HEK293 (cell line): ENCODE data around the gene SLC17A3.

Experiments used
- CTCF ChIP-seq: fragments of 450-650 bp; formaldehyde crosslinking; IDR thresholded peaks from 2 replicates; pipeline ENCODE4 v1.5.1; 2016; ENCODE audit warnings: missing biosample characterization, missing genetic modification characterization
- KLF16 ChIP-seq: fragments of 450-650 bp; formaldehyde crosslinking; IDR thresholded peaks from 2 replicates; pipeline ENCODE4 v1.5.1; 2017; ENCODE audit warnings: missing biosample characterization, missing genetic modification characterization
- ZNF10 ChIP-seq: fragments of 450-650 bp; formaldehyde crosslinking; IDR thresholded peaks from 2 replicates; pipeline ENCODE4 v1.5.1; 2017; ENCODE audit warnings: missing biosample characterization, missing genetic modification characterization
- ZNF24 ChIP-seq: fragments of 450-650 bp; formaldehyde crosslinking; IDR thresholded peaks from 2 replicates; pipeline ENCODE4 v1.5.1; 2016; ENCODE audit warnings: missing biosample characterization, missing genetic modification characterization
- ZNF530 ChIP-seq: fragments of 450-650 bp; formaldehyde crosslinking; IDR thresholded peaks from 2 replicates; pipeline ENCODE4 v1.5.1; 2016; ENCODE audit warnings: low read depth, missing biosample characterization, missing genetic modification characterization
- ZNF776 ChIP-seq: fragments of 450-650 bp; formaldehyde crosslinking; IDR thresholded peaks from 2 replicates; pipeline ENCODE4 v1.5.0; 2017; ENCODE audit warnings: missing biosample characterization, missing genetic modification characterization, borderline replicate concordance
- TF ChIP-seq, protein P1 (sequence below): fragments of 450-650 bp; formaldehyde crosslinking; IDR thresholded peaks from 2 replicates; pipeline ENCODE4 v1.5.1; 2016; ENCODE audit warnings: missing biosample characterization, missing genetic modification characterization
- TF ChIP-seq, protein P2 (sequence below): fragments of 450-650 bp; IDR thresholded peaks from 2 replicates; pipeline ENCODE4 v1.5.1; 2018; ENCODE audit warnings: missing biosample characterization, mild to moderate bottlenecking, missing genetic modification characterization

DNA sequence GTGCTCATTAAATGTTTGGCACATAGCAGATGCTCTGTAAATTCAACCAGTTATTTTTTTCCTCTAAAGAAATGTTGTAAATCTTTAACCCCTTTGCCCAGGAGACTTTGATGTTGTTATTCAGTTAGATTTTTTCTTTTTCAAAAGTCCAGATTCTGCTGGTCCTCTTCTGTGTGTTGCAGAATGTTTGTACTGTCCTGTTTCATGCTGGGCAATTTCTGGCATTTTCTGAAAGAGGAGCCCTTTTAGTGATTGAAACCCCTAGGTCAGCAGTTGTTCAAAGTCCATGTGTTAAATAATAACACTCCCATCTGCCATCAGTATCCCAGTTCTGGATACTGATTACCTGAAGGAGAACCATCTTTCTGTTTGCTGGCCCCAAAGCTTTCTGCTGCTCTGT, 40.9 kb downstream of the SLC17A3 start:
- no peak for TF ChIP-seq CTCF (tag by site-specific recombination)
- no peak for TF ChIP-seq ZNF530 (tag by site-specific recombination)
- no peak for TF ChIP-seq KLF16 (tag by site-specific recombination)
- no peak for TF ChIP-seq ZNF24 (tag by site-specific recombination)
- no peak for TF ChIP-seq ZNF776 (tag by site-specific recombination)
- TF ChIP-seq ZNF10 (tag by site-specific recombination) = no peak
- TF ChIP-seq, protein P1, sequence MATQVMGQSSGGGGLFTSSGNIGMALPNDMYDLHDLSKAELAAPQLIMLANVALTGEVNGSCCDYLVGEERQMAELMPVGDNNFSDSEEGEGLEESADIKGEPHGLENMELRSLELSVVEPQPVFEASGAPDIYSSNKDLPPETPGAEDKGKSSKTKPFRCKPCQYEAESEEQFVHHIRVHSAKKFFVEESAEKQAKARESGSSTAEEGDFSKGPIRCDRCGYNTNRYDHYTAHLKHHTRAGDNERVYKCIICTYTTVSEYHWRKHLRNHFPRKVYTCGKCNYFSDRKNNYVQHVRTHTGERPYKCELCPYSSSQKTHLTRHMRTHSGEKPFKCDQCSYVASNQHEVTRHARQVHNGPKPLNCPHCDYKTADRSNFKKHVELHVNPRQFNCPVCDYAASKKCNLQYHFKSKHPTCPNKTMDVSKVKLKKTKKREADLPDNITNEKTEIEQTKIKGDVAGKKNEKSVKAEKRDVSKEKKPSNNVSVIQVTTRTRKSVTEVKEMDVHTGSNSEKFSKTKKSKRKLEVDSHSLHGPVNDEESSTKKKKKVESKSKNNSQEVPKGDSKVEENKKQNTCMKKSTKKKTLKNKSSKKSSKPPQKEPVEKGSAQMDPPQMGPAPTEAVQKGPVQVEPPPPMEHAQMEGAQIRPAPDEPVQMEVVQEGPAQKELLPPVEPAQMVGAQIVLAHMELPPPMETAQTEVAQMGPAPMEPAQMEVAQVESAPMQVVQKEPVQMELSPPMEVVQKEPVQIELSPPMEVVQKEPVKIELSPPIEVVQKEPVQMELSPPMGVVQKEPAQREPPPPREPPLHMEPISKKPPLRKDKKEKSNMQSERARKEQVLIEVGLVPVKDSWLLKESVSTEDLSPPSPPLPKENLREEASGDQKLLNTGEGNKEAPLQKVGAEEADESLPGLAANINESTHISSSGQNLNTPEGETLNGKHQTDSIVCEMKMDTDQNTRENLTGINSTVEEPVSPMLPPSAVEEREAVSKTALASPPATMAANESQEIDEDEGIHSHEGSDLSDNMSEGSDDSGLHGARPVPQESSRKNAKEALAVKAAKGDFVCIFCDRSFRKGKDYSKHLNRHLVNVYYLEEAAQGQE (tag by site-specific recombination) = no peak
- TF ChIP-seq, protein P2, sequence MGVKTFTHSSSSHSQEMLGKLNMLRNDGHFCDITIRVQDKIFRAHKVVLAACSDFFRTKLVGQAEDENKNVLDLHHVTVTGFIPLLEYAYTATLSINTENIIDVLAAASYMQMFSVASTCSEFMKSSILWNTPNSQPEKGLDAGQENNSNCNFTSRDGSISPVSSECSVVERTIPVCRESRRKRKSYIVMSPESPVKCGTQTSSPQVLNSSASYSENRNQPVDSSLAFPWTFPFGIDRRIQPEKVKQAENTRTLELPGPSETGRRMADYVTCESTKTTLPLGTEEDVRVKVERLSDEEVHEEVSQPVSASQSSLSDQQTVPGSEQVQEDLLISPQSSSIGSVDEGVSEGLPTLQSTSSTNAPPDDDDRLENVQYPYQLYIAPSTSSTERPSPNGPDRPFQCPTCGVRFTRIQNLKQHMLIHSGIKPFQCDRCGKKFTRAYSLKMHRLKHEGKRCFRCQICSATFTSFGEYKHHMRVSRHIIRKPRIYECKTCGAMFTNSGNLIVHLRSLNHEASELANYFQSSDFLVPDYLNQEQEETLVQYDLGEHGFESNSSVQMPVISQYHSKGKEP (tag by site-specific recombination) = no peak
